IMR-90 (cell line): ENCODE measurements around the gene ZNF547. TPM values are rescaled to one million over a fixed set of nuclear protein-coding genes. Genes with fewer than 3 reads are reported as not detected.
A peak's percentile ranks its signal among the peaks of the same experiment; 100 is the strongest.

Source experiments
- ATAC-seq: fragments of 200-7000 bp; cut with Tn5 transposase; 2 replicates; pipeline ENCODE4 v1.9.1; 2020; ENCODE audit warnings: low read depth, mild to moderate bottlenecking, moderate library complexity
- BruUV-seq: library from RNA; stranded (reverse); fragments of 400-500 nt; replicated peaks from 2 replicates; lab custom pipeline; 2021; lab: Mats Ljungman, UMichigan
- CTCF ChIA-PET: fragments of 300-600 bp; formaldehyde crosslinking; extraction: SDS; loops from one replicate; lab custom pipeline; 2021; ENCODE audit warnings: antibody characterized with exemption; lab: Yijun Ruan, JAX
- POLR2A ChIA-PET: fragments of 300-600 bp; sonication (Branson Sonifier 250); formaldehyde crosslinking; loops from one replicate; lab custom pipeline; 2022; ENCODE audit warnings: antibody characterized with exemption; ENCODE audit not compliant: unreplicated experiment; lab: Charles Lee
- DNase-seq: peaks from one replicate; pipeline ENCODE4 v3.0.0; 2013
- H2AFZ ChIP-seq: replicated peaks from 2 replicates; pipeline ENCODE3; 2013; ENCODE audit warnings: low read length, mild to moderate bottlenecking; ENCODE audit not compliant: poor library complexity
- H2AK5ac ChIP-seq: 2 replicates; pipeline ENCODE4 v1.6.1; 2013; ENCODE audit warnings: low read depth, low read length, inconsistent platforms
- H2AK9ac ChIP-seq: replicated peaks from 2 replicates; pipeline ENCODE3; 2013; ENCODE audit warnings: mild to moderate bottlenecking, low read depth, low read length, moderate library complexity; ENCODE audit not compliant: poor library complexity
- H2BK120ac ChIP-seq: 2 replicates; pipeline ENCODE4 v1.6.1; 2013; ENCODE audit warnings: low read depth, low read length, inconsistent platforms
- H2BK15ac ChIP-seq: 3 replicates; pipeline ENCODE4 v1.6.1; 2013; ENCODE audit warnings: low read depth, low read length, inconsistent platforms
- H2BK20ac ChIP-seq: 2 replicates; pipeline ENCODE4 v1.6.1; 2013; ENCODE audit warnings: low read depth, mild to moderate bottlenecking, inconsistent platforms, low read length, moderate library complexity
- H2BK5ac ChIP-seq: 2 replicates; pipeline ENCODE4 v1.6.1; 2013; ENCODE audit warnings: mild to moderate bottlenecking, low read depth, low read length, inconsistent platforms; ENCODE audit not compliant: poor library complexity, severe bottlenecking
- H3K14ac ChIP-seq: replicated peaks from 2 replicates; pipeline ENCODE4 v1.6.1; 2013; ENCODE audit warnings: low read depth, low read length, inconsistent platforms
- H3K18ac ChIP-seq: 2 replicates; pipeline ENCODE4 v1.6.1; 2013; ENCODE audit warnings: low read depth, low read length, control low read depth
- H3K23ac ChIP-seq: 2 replicates; pipeline ENCODE4 v1.6.1; 2013; ENCODE audit warnings: low read depth, low read length, inconsistent platforms
- H3K27ac ChIP-seq: 2 replicates; pipeline ENCODE4 v1.5.1; 2013; ENCODE audit warnings: mild to moderate bottlenecking, control low read depth, low read length; ENCODE audit not compliant: insufficient read depth
- H3K27me3 ChIP-seq: 2 replicates; pipeline ENCODE4 v1.6.1; 2013; ENCODE audit warnings: low read length; ENCODE audit not compliant: control insufficient read depth, insufficient read depth
- H3K36me3 ChIP-seq: 2 replicates; pipeline ENCODE4 v1.6.1; 2013; ENCODE audit warnings: low read length, mixed read lengths; ENCODE audit not compliant: control insufficient read depth, insufficient read depth
- H3K4ac ChIP-seq: 2 replicates; pipeline ENCODE4 v1.6.1; 2013; ENCODE audit warnings: low read depth, low read length, inconsistent platforms
- H3K4me1 ChIP-seq: 2 replicates; pipeline ENCODE4 v1.6.1; 2013; ENCODE audit warnings: low read length, mixed read lengths; ENCODE audit not compliant: control insufficient read depth, insufficient read depth
- H3K4me2 ChIP-seq: 2 replicates; pipeline ENCODE4 v1.6.1; 2013; ENCODE audit warnings: low read depth, mild to moderate bottlenecking, control low read depth, low read length, moderate library complexity
- H3K4me3 ChIP-seq: 2 replicates; pipeline ENCODE4 v1.5.1; 2013; ENCODE audit warnings: low read depth, mild to moderate bottlenecking, control low read depth, low read length, moderate library complexity; ENCODE audit not compliant: insufficient read depth
- H3K56ac ChIP-seq: 2 replicates; pipeline ENCODE4 v1.6.1; 2013; ENCODE audit warnings: low read length, inconsistent platforms; ENCODE audit not compliant: insufficient read depth; ENCODE audit errors: extremely low read depth
- H3K79me1 ChIP-seq, 2 experiments: 2 replicates each; pipeline ENCODE4 v1.6.1; 2013; ENCODE audit warnings: low read length in 2 of 2, inconsistent platforms in 1 of 2, low read depth in 1 of 2
- H3K9ac ChIP-seq: 2 replicates; pipeline ENCODE4 v1.6.1; 2013; ENCODE audit warnings: low read depth, low read length, control low read depth
- H3K9me1 ChIP-seq: 2 replicates; pipeline ENCODE4 v1.6.1; 2013; ENCODE audit warnings: low read length, inconsistent platforms; ENCODE audit not compliant: insufficient read depth
- H3K9me3 ChIP-seq: 2 replicates; pipeline ENCODE4 v1.6.1; 2013; ENCODE audit warnings: low read length; ENCODE audit not compliant: control insufficient read depth, insufficient read depth
- H4K20me1 ChIP-seq: 2 replicates; pipeline ENCODE4 v1.6.1; 2013; ENCODE audit warnings: low read length, inconsistent platforms; ENCODE audit not compliant: insufficient read depth
- H4K5ac ChIP-seq: 2 replicates; pipeline ENCODE4 v1.6.1; 2013; ENCODE audit warnings: mild to moderate bottlenecking, low read depth, low read length, control low read depth
- H4K8ac ChIP-seq, 2 experiments: 2 replicates each; pipeline ENCODE4 v1.6.1; 2013; ENCODE audit warnings: low read depth in 2 of 2, low read length in 2 of 2, control low read depth in 1 of 2, inconsistent platforms in 1 of 2
- H4K91ac ChIP-seq: 2 replicates; pipeline ENCODE4 v1.6.1; 2013; ENCODE audit warnings: low read depth, low read length, inconsistent platforms; ENCODE audit not compliant: insufficient read depth
- BHLHE40 ChIP-seq: fragments of 150-350 bp; IDR thresholded peaks from 2 replicates; pipeline ENCODE4 v1.6.1; 2016; ENCODE audit warnings: mild to moderate bottlenecking, low read depth, low read length
- CEBPB ChIP-seq: IDR thresholded peaks from 2 replicates; pipeline ENCODE4 v1.6.1; 2012; ENCODE audit warnings: low read depth, low read length, improper control_type of control experiment
- CHD1 ChIP-seq: IDR thresholded peaks from 2 replicates; pipeline ENCODE4 v1.6.1; 2012; ENCODE audit warnings: low read depth, low read length, improper control_type of control experiment
- CTCF ChIP-seq: conservative IDR thresholded peaks from 2 replicates; pipeline ENCODE4 v1.5.1; 2012; ENCODE audit warnings: mild to moderate bottlenecking, low read depth, low read length, improper control_type of control experiment
- ELK1 ChIP-seq: fragments of 150-350 bp; IDR thresholded peaks from 2 replicates; pipeline ENCODE4 v1.6.1; 2016; ENCODE audit warnings: low read depth, mild to moderate bottlenecking, low read length, moderate library complexity, borderline replicate concordance
- FOS ChIP-seq: fragments of 150-350 bp; IDR thresholded peaks from 2 replicates; pipeline ENCODE4 v1.6.1; 2016; ENCODE audit warnings: low read depth, low read length
- MAFK ChIP-seq: IDR thresholded peaks from 2 replicates; pipeline ENCODE4 v1.6.1; 2012; ENCODE audit warnings: low read depth, low read length, improper control_type of control experiment
- NFE2L2 ChIP-seq: fragments of 150-350 bp; IDR thresholded peaks from 2 replicates; pipeline ENCODE4 v1.6.1; 2016; ENCODE audit warnings: low read depth, mild to moderate bottlenecking, low read length
- POLR2A ChIP-seq: IDR thresholded peaks from 2 replicates; pipeline ENCODE4 v1.6.1; 2012; ENCODE audit warnings: mild to moderate bottlenecking, low read depth, low read length
- RAD21 ChIP-seq: IDR thresholded peaks from 2 replicates; pipeline ENCODE4 v1.6.1; 2012; ENCODE audit warnings: low read length, improper control_type of control experiment
- RCOR1 ChIP-seq: IDR thresholded peaks from 2 replicates; pipeline ENCODE4 v1.6.1; 2012; ENCODE audit warnings: mild to moderate bottlenecking, low read length, improper control_type of control experiment; ENCODE audit not compliant: insufficient replicate concordance
- RFX5 ChIP-seq: IDR thresholded peaks from 2 replicates; pipeline ENCODE4 v1.8.0; 2012; ENCODE audit warnings: low read depth, mild to moderate bottlenecking, low read length, moderate library complexity
- SMC3 ChIP-seq: fragments of 150-350 bp; IDR thresholded peaks from 2 replicates; pipeline ENCODE4 v1.6.1; 2016; ENCODE audit warnings: low read depth, mild to moderate bottlenecking, antibody characterized with exemption, low read length, moderate library complexity
- USF2 ChIP-seq: fragments of 150-350 bp; IDR thresholded peaks from 2 replicates; pipeline ENCODE4 v1.6.1; 2017; ENCODE audit warnings: mild to moderate bottlenecking, antibody characterized with exemption, low read length, low read depth
- WGBS, 2 experiments: methylation state at CpG; one replicate each; pipeline versions ENCODE4 v1.1.5 to v1.1.7; 2013; ENCODE audit warnings: missing lambda C conversion rate in 2 of 2; ENCODE audit not compliant: insufficient read length in 1 of 2; ENCODE audit errors: extremely low coverage in 2 of 2; 5-methylcytosine and 5-hydroxymethylcytosine counted together
- dilution Hi-C: fragments of 300-500 bp; cut with HindIII; formaldehyde crosslinking; loops from one replicate; pipeline ENCODE4 v1.14.3; 2018; ENCODE audit warnings: low sequenced_read_pairs; ENCODE audit not compliant: unreplicated experiment
- in situ Hi-C: fragments of 300-500 bp; cut with MboI; formaldehyde crosslinking; loops from 3 replicates; pipeline ENCODE4 v1.14.3; 2019; ENCODE audit warnings: low sequenced_read_pairs, inconsistent platforms, mixed read lengths
- intact Hi-C: fragments of 100-400 bp; cut with micrococcal nuclease; formaldehyde crosslinking; loops from 2 replicates; pipeline ENCODE4 v1.10.0; 2022
- polyA plus RNA-seq, 3 experiments: library from polyadenylated mRNA; depleted of rRNA; stranded (reverse); fragments of >200 nt; gene quantifications; 2 replicates each; pipeline ENCODE4 v1.2.3, GENCODE V29; 2012; ENCODE audit warnings: low replicate concordance in 1 of 3
- total RNA-seq: library from RNA; depleted of rRNA; stranded (reverse); fragments of >200 nt; gene quantifications from 2 replicates; pipeline ENCODE4 v1.2.3, GENCODE V29; 2012

The ZNF547 gene
- total and polyA plus RNA-seq, 2 of the 4 experiments (the other 2 are of a cell fraction), result 2.1 to 5.6 TPM

- Histone ChIP-seq H2AK9ac (peak within 1 kb of the TSS; percentile 73), H4K20me1 (no peaks in the 10 kb centered on the region), H3K4me3 (peak within 1 kb of the TSS; percentile 65), H4K8ac (peak within 1 kb of the TSS; percentile 80 to 98), H2BK15ac (no peak within 1 kb of the TSS), H3K4me2 (peak within 1 kb of the TSS; percentile 92), H3K18ac (no peak within 1 kb of the TSS), H2BK5ac (no peak within 1 kb of the TSS), H3K79me1 (peaks cover 16 to 26% of the 10 kb centered on the region in 2 experiments), H3K9ac (peak within 1 kb of the TSS; percentile 74), H3K9me3 (no peaks in the 10 kb centered on the region), H3K36me3 (peaks cover 13% of the 10 kb centered on the region), H3K27ac (peak within 1 kb of the TSS; percentile 53), H3K27me3 (no peaks in the 10 kb centered on the region), H2AFZ (peak within 1 kb of the TSS; percentile 95), H3K14ac (peak within 1 kb of the TSS; percentile 48; the same call in 1 of the 2 replicates), H3K9me1 (peaks cover 2% of the 10 kb centered on the region; the same call in 1 of the 2 replicates), H2AK5ac (no peak within 1 kb of the TSS), H2BK120ac (no peak within 1 kb of the TSS), H3K23ac (peak within 1 kb of the TSS; percentile 54), H2BK20ac (no peak within 1 kb of the TSS), H4K5ac (peak within 1 kb of the TSS; percentile 76), H4K91ac (peak within 1 kb of the TSS; percentile 34; the same call in 1 of the 2 replicates), H3K56ac (peak within 1 kb of the TSS; percentile 55), H3K4ac (peak within 1 kb of the TSS; percentile 52), H3K4me1 (peaks cover 3% of the 10 kb centered on the region; the same call in 1 of the 2 replicates)
- DNase-seq, result peak; percentile 94
- ChIA-PET POLR2A (no interaction called here), CTCF (interaction anchor here (1.4 kb wide), 1 partner anchor 17 kb away, joined by 3 read pairs; no protein-coding TSS in a partner anchor)
- dilution Hi-C loops, result no loop called here
- ATAC-seq, result peak; percentile 100
- BruUV-seq, result no TSS peak
- in situ Hi-C loops, result no loop called here
- WGBS, 2 experiments, result 1% methylated on average over 26 of the region's 55 CpGs; no CpG with 5 or more reads in 1 of the 2 experiments
- intact Hi-C loops, result no loop called here
- TF ChIP-seq POLR2A (no peak), MAFK (no peak), CTCF (no peak), CHD1 (no peak), USF2 (peak; percentile 63), BHLHE40 (peak; percentile 73), CEBPB (no peak), RCOR1 (no peak), NFE2L2 (no peak), RFX5 (no peak), FOS (no peak), SMC3 (no peak), RAD21 (no peak), ELK1 (no peak)
Observed at GRCh38 chr19:57410877-57411671, 47.7 kb downstream of the ZNF547 start, which contains the start of gene ZNF17. Gene ZNF17 (plus strand): TSS chr19:57411161. CDS start chr19:57413616, 2,455 bp downstream.
